Dendritic cell treated with granulocyte-macrophage colony-stimulating factor and Interleukin-4, amounts not matched to agents 40 ng/mL and 50 ng/mL, for 4 days (primary cell): ENCODE results near the gene INSYN1.
"Not testable (repeated sequence)": the region's sequence is repeated elsewhere in the genome, so short reads cannot be mapped to it uniquely, and the experiment has no call there.

Experiments
- H3K27ac Mint-ChIP-seq: one replicate; pipeline ENCODE4 v1.8.0; 2022; ENCODE audit warnings: mild to moderate bottlenecking, mixed read lengths
- H3K27me3 Mint-ChIP-seq: one replicate; pipeline ENCODE4 v1.8.0; 2022; ENCODE audit warnings: mild to moderate bottlenecking, mixed read lengths
- H3K36me3 Mint-ChIP-seq: one replicate; pipeline ENCODE4 v1.8.0; 2022; ENCODE audit warnings: low read depth, mixed read lengths
- H3K4me1 Mint-ChIP-seq: one replicate; pipeline ENCODE4 v1.8.0; 2022; ENCODE audit warnings: low read depth, mixed read lengths
- H3K4me3 Mint-ChIP-seq: one replicate; pipeline ENCODE4 v1.8.0; 2022; ENCODE audit warnings: mild to moderate bottlenecking, moderate library complexity, mixed read lengths
- H3K9me3 Mint-ChIP-seq: one replicate; pipeline ENCODE4 v1.8.0; 2022; ENCODE audit warnings: mixed read lengths
- intact Hi-C: fragments of 100-400 bp; cut with micrococcal nuclease; formaldehyde crosslinking; loops from one replicate; pipeline ENCODE4 v1.15.0; 2022

Gene INSYN1

DNA sequence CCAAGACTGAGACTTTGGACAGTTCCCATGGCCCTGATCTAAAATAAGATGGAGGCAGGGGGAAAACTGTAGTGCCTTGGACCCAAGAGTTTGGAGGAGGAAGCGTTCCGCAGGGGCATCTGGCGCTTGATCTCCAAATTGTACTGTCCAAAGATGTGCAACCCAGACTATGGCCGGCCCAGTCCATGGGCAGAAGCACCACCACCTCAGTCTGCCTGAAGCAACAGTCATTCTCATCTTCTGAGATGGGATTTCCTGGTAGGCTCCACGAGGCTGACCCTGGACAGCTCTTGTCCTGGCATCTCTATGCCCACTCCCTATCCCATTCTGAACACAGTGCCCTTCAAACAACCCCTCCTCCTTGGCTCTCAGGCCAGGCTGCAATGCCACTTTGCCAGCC is 3.6 kb downstream of the INSYN1 start:
- intact Hi-C loops = no loop called here
- H3K27ac Mint-ChIP-seq = no peak overlapping the region
- H3K4me3 Mint-ChIP-seq = no peak overlapping the region
- H3K27me3 Mint-ChIP-seq = peaks cover 74% of the 10 kb centered on the region
- peaks cover 4% of the 10 kb centered on the region for H3K4me1 Mint-ChIP-seq
- H3K36me3 Mint-ChIP-seq = no peaks in the 10 kb centered on the region
- no peaks in the 10 kb centered on the region for H3K9me3 Mint-ChIP-seq

DNA sequence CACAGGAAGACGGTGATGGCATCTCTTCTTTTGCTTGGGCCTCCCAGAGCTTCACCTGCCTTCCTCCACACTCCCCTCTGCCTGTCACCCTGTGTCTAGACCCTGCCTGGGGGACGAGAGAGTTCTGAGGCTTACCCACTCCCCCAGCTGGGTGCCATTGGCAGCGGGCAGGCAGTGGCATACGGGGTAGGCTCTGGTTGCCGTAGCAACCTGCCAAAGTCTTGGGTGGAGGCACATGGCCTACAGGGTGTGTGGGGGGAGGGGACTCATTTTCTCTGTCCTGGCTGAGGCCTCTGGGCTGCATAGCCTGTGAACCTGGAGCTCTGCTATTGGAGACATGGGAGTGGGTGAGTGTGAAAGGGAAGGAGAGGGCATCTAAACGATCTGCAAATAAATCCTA is 4.4 kb downstream of the INSYN1 start:
- H3K27ac Mint-ChIP-seq = no peak overlapping the region
- H3K4me1 Mint-ChIP-seq = no peaks in the 10 kb centered on the region
- peaks cover 66% of the 10 kb centered on the region for H3K27me3 Mint-ChIP-seq
- no peak overlapping the region for H3K4me3 Mint-ChIP-seq
- H3K9me3 Mint-ChIP-seq = no peaks in the 10 kb centered on the region
- intact Hi-C loops = no loop called here
- no peaks in the 10 kb centered on the region for H3K36me3 Mint-ChIP-seq

DNA sequence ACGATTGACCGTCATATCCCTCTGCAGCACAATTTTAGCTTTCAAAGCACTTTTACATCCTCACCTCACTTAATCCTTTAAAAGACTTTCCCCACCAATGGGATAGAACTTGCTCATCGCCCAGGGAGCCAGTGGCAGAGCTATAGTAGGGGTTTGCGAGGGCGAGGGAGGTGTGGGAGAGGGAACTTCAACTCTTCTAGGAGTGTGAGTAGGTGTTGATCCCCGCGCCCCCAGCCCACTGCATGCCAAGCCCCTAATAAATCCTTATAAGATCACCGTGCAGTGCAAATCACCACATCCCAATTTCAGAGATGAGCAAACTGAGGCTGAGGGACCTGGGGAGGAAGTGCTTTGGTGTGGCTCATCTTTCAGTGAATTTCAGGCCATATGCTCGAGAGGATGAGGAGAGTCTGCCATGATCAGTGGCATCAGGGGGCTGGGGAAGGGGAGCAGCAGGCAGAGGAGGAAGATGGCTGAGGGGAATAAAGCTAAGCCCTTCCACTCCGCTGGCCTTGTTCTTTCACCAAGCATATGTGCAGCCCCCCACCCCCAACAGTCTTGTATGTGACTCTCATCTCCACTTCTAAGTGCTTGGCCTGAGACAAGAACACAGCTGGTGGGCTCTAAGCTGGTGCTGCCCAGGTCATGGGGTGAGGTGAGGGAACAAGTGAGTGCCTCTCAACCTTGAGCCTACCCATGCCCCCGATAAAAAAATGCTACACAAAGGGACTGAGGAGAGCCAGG is 5.1 kb downstream of the INSYN1 start:
- Mint-ChIP-seq H3K4me1 (no peaks in the 10 kb centered on the region), H3K4me3 (no peak overlapping the region), H3K27me3 (peaks cover 59% of the 10 kb centered on the region), H3K36me3 (no peaks in the 10 kb centered on the region), H3K9me3 (no peaks in the 10 kb centered on the region), H3K27ac (no peak overlapping the region)
- intact Hi-C loops = no loop called here

DNA sequence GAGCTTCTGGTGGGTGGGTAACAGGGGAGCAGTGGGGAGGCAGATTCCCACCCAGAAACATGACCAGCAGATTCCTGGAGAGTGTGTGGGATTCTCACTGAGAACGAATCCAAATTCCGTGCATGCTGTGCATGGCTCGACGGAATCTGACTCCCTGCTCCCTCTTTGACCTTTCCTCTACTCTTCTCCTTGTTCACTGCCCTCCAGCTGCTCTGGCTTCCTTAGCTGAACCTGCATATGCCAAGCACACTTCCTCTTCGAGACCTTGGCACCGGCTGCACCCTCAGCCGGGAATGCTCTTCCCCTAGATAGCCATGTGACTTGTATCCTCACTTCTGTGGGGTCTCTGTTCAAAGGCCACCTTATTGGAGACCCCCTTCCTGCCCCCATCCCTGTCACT is 6.3 kb downstream of the INSYN1 start:
- no peaks in the 10 kb centered on the region for H3K9me3 Mint-ChIP-seq
- H3K4me3 Mint-ChIP-seq = no peak overlapping the region
- peaks cover 55% of the 10 kb centered on the region for H3K27me3 Mint-ChIP-seq
- no peak overlapping the region for H3K27ac Mint-ChIP-seq
- H3K36me3 Mint-ChIP-seq = no peaks in the 10 kb centered on the region
- no peaks in the 10 kb centered on the region for H3K4me1 Mint-ChIP-seq
- intact Hi-C loops = no loop called here

DNA sequence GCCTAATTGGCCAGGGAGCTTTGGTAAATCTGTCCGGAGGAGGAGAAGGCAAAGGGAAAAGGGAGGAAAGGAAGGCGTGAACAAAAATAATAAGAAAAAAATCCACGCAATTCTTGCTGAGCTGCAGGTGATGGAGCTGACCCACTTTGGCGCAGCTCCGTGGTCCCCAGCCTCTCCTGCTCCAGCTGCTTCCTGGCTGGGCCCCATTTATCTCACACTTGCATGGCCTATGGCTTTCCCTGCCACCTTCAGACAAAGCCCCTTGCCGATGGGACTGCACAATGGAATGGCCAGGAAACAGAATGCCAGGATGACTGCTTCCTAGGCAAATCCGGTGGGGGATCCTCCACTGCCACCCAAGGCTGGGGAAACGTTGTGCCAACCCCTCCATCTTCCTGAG is 6.9 kb downstream of the INSYN1 start:
- peaks cover 51% of the 10 kb centered on the region for H3K27me3 Mint-ChIP-seq
- H3K9me3 Mint-ChIP-seq = no peaks in the 10 kb centered on the region
- no peaks in the 10 kb centered on the region for H3K36me3 Mint-ChIP-seq
- no peak overlapping the region for H3K27ac Mint-ChIP-seq
- intact Hi-C loops = no loop called here
- no peak overlapping the region for H3K4me3 Mint-ChIP-seq
- H3K4me1 Mint-ChIP-seq = no peaks in the 10 kb centered on the region

DNA sequence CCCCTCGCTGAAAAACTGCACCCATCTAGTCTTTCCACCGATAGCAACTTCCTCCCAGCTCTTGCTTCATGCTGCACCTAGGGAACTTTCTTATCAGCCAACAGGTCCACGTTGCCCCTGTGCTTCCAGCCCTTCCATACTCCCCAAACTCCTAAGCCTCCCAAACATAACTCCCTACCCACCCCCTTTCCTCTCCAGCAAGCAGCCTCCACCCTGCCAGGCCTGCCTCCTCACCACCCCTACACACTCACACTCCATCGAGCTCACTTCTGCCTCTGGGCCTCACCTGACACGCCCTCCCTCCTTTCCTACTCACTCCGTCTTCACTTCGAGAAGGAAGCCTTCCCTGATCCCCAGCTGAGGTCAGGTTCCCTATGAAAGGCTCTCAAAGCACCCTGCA is 8.1 kb downstream of the INSYN1 start:
- Mint-ChIP-seq H3K4me1 (no peaks in the 10 kb centered on the region), H3K36me3 (no peaks in the 10 kb centered on the region), H3K27me3 (peaks cover 39% of the 10 kb centered on the region), H3K9me3 (no peaks in the 10 kb centered on the region), H3K4me3 (no peak overlapping the region), H3K27ac (no peak overlapping the region)
- intact Hi-C loops = no loop called here

DNA sequence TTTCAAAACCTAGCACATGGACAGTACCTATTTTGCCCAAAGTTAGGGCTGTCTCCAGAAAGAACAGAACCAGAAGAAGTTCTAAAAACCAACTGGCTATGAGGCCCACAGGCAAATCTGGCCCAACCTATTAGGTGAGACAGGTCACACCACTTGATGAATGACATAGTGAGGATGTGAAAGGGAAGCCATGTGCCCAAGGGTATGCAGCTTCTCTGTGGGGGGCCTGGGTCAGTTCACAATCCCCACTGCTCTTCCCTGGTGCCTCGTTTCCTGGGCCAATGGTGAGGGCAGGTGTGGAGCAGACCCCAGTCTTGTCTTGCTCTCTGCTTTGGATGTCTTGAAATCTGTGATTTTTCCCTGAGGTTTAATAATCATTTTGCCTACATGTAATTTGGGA is 8.9 kb downstream of the INSYN1 start:
- intact Hi-C loops = no loop called here
- H3K27me3 Mint-ChIP-seq = peaks cover 31% of the 10 kb centered on the region
- no peak overlapping the region for H3K27ac Mint-ChIP-seq
- no peaks in the 10 kb centered on the region for H3K4me1 Mint-ChIP-seq
- no peaks in the 10 kb centered on the region for H3K36me3 Mint-ChIP-seq
- no peak overlapping the region for H3K4me3 Mint-ChIP-seq
- H3K9me3 Mint-ChIP-seq = no peaks in the 10 kb centered on the region

DNA sequence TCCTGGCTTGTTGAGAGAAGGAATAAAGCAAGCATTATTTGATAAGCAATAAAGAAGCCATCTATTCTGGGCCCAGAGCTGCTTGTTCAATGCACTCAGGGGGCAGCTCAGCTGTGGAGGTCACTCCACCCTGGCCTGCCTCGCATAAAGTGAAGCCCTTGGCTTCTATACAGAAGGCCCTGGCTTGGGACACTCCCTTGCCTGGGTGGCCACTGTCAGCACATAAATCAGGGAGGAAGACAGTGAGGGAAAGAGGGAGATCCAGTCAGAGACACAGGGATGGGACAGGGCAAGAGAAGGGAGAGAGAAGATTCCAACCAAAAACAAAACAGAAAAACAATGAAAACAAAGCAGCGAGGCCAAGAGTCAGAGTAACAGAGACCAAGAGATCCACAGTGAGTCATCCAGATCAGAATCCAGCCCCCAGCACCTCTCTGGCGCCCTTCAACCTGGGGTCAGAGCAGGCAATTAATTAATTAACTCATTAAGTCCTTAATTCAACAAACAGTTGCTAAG is 11.8 kb downstream of the INSYN1 start:
- Mint-ChIP-seq H3K36me3 (no peaks in the 10 kb centered on the region), H3K27me3 (peaks cover 11% of the 10 kb centered on the region), H3K9me3 (no peaks in the 10 kb centered on the region), H3K27ac (no peak overlapping the region), H3K4me1 (no peaks in the 10 kb centered on the region), H3K4me3 (no peak overlapping the region)
- intact Hi-C loops = no loop called here

DNA sequence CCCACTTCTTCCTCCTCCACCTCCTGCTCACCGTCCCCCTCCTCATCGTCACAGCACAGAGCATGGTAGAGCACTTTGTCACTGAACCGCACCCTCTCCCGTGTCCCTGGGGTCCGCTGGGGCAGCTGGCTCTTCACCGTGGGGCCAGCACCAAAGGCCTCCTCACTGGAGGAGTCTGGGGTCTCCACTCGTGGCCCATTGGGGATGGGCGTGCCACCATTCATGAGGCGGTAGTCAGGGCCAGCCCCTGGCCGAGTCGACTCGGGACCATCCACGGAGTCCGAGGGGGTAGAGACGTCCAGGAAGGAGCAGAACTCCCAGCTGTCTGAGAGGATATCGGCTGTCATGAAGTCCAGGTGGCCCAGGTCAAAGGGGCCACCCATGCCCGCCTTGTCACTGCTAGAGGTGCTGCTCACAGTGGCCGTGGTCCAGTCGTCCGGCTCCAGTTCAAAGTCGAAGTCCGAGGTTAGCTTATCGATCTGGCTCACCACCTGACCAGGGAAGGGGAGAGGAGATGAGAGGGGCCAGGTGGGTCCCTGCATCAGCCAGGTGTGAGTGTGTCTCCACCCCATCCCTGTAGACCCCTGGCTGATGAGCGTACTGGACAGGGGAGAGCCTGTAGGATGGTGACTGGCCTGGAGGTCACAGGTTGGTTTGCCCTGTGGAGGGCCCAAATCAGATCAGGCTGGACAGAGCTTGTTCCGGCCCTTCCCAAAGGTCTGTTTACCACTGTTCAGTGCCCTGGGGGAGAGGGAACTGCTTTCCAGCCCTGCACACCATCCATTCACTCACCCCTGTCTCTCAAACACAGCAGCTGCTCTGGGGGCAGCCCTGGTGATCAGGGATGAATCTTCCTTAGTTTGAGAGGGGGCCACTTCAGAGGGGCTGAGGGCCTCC is 12.8 kb downstream of the INSYN1 start:
- H3K4me3 Mint-ChIP-seq = no peak overlapping the region
- no peaks in the 10 kb centered on the region for H3K36me3 Mint-ChIP-seq
- peaks cover 9% of the 10 kb centered on the region for H3K27me3 Mint-ChIP-seq
- intact Hi-C loops = no loop called here
- H3K9me3 Mint-ChIP-seq = no peaks in the 10 kb centered on the region
- H3K27ac Mint-ChIP-seq = no peak overlapping the region
- no peaks in the 10 kb centered on the region for H3K4me1 Mint-ChIP-seq

DNA sequence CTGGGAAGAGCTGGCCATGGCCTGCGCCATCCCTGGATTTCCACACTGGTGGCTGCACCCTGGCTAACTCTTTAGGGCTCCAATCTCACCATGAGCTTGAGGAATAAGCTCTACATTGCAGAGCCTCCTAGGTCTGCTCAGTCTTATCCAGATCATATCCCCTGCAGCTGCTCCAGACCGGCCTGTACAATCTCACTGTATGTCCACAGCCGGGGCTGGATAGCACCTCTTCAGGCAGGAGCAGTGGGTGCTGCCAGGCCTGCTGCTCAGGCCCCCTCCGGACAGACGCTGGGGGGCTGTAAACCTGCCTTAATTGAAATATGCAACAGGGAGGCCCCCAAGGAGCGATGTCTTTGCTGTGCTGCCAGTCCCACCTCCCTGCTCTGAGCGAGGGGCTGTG is 15.6 kb downstream of the INSYN1 start:
- peaks cover 6% of the 10 kb centered on the region for H3K27me3 Mint-ChIP-seq
- no peaks in the 10 kb centered on the region for H3K36me3 Mint-ChIP-seq
- no peak overlapping the region for H3K27ac Mint-ChIP-seq
- no peaks in the 10 kb centered on the region for H3K4me1 Mint-ChIP-seq
- no peak overlapping the region for H3K4me3 Mint-ChIP-seq
- intact Hi-C loops = no loop called here
- H3K9me3 Mint-ChIP-seq = no peaks in the 10 kb centered on the region

DNA sequence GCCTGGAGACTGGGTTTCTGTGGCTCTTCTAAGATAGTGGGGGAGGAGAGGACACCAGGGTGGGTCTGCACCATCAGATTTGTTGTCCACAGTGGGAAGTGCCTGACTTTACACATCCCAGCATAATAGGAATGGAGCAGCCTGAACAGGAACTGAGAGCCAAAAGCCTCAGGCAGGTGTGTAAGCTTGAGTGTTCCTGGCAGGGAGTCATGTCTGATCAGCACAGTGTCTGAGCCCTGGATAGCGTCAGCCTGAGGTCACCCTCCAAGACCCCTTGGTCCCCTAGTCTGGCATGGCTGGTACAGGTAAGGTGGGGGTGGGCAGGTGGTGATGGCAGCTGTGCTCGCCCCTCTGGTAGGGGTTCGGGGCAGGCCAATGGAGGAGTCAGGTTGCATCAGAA is 20.2 kb downstream of the INSYN1 start:
- Mint-ChIP-seq H3K36me3 (no peaks in the 10 kb centered on the region), H3K4me3 (no peak overlapping the region), H3K27ac (no peak overlapping the region), H3K9me3 (no peaks in the 10 kb centered on the region), H3K4me1 (no peaks in the 10 kb centered on the region), H3K27me3 (peaks cover 6% of the 10 kb centered on the region)
- intact Hi-C loops = no loop called here

DNA sequence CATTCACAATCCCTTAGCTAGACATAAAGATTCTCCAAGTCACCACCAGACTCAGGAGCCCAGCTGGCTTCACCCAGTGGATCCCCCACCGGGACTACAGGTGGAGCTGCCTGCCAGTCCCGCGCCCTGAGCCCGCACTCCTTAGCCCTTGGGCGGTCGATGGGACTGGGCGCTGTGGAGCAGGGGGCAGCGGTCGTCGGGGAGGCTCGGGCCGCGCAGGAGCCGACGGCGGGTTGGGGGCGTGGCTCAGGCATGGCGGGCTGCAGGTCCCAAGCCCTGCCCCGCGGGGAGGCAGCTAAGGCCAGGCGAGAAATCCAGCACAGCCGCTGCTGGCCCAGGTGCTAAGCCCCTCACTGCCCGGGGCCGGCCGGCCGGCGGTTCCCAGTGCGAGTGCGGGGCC is 21.1 kb downstream of the INSYN1 start:
- H3K27ac Mint-ChIP-seq, H3K4me1 Mint-ChIP-seq, H3K4me3 Mint-ChIP-seq, H3K27me3 Mint-ChIP-seq, H3K36me3 Mint-ChIP-seq, H3K9me3 Mint-ChIP-seq, intact Hi-C loops: not testable (repeated sequence)

DNA sequence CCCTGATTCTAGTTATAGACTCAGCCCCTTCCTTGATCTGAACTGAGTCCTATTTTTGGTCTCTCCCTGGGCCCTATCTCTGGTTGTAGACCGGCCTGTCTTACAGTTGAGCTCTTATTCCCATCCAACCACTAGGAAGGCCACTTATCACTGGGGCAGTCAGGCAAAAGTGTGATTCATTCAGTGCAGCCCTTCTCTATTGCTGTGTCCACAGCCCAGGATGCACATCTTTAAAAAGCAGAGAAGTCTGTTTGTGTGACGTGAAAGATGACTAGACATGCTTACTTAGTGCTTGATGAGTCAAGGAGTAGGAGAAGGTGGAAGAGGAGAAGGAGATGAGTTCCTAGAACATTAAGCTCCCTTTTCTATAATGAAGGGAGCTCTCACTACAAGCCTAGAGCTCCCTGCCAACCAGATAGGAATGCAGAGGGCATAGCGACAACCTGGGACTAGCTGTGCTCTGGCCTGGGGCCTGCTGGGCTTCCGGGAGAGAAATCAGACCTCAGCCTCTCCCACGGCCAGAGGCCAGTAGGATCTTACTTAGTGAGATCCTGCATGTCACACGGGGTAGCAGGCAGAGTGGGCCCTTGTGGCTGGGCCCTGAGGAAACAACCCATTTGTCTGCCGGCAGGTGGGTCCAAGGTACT is 25.7 kb downstream of the INSYN1 start:
- H3K27ac Mint-ChIP-seq = no peak overlapping the region
- no peak overlapping the region for H3K4me3 Mint-ChIP-seq
- H3K4me1 Mint-ChIP-seq = no peaks in the 10 kb centered on the region
- no peaks in the 10 kb centered on the region for H3K36me3 Mint-ChIP-seq
- intact Hi-C loops = no loop called here
- H3K9me3 Mint-ChIP-seq = no peaks in the 10 kb centered on the region
- peaks cover 6% of the 10 kb centered on the region for H3K27me3 Mint-ChIP-seq

DNA sequence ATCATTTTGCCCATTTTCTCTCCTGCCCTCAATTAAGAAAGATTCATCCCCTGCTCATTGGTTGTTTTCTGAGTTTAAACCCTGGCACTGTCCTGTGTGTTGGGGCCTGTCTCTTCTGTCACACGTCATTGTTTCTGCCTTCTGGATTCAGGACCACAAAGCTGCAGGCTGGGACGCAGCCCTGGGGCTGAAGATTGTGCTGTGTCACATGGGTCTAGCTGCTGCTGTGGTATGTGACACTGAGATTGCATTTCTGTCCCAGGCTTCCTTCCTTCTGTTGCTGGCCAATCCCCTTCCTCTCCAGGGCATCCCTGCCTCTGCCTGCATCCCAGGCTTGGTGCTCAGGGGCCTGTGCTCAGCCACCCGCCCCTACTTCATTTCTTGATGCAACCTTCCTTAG is 28.9 kb downstream of the INSYN1 start:
- H3K27me3 Mint-ChIP-seq = peaks cover 6% of the 10 kb centered on the region
- H3K9me3 Mint-ChIP-seq = no peaks in the 10 kb centered on the region
- H3K36me3 Mint-ChIP-seq = no peaks in the 10 kb centered on the region
- intact Hi-C loops = loop anchor here (1.0 kb wide), 1 partner anchor 10 kb away; no protein-coding TSS in a partner anchor
- H3K4me1 Mint-ChIP-seq = peaks cover 6% of the 10 kb centered on the region
- H3K27ac Mint-ChIP-seq = no peak overlapping the region
- no peak overlapping the region for H3K4me3 Mint-ChIP-seq
